Epidermal melanocyte (primary cell): ENCODE measurements around the gene BLNK.

Experiments used
- DNase-seq: peaks from one replicate; pipeline ENCODE4 v3.0.0; 2011; ENCODE audit warnings: low spot score; ENCODE audit not compliant: insufficient read length

The BLNK gene

DNA sequence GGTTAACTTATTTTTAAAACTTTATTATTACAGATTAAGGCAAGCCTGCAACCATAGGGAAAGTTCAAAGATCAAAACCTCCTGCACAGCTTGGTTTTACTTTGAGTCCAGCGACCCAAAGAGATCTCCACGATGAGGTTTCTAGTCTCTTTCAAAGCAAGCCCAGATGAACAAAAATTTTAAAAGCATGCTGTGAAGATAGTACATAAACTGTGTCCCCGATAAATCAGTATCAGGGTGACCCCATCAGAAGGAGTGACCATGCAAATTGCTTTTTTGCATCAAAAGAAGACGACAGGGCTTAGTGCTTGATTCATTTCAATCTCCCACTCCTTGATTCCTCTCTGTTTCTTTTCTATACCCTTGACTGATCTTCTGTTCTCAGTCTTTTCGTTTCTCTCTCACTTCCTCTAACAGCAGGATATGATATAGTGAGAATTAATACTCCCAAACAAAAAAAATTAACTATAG is 16.8 kb upstream of the BLNK start:
- DNase-seq: no peak

GRCh38 chr10:96287392-96288105 is 16.2 kb upstream of the BLNK start:
- no peak for DNase-seq

- DNase-seq: no peak
Measured at GRCh38 chr10:96285331-96285752, 14.0 kb upstream of the BLNK start.

GRCh38 chr10:96283756-96284155 is 12.4 kb upstream of the BLNK start:
- DNase-seq: no peak

DNA sequence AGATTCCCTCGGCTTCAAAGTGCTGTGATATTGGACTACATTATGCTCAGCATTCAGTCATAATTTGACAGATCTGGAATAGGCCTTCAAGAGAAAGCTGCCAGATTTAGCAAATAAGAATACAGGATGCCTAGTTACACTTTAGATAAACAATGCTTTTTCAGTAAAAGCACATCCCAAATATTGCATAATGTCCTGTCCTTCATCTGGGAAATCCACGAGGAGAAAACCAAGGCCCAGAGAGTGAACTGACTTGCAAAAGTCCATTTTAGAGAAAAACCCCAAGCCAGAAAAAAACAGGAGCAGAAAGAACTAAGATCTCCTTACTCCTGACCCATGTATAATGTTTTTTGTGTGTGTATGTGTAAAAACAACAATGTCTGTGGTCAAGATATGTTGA is 12.0 kb upstream of the BLNK start:
- DNase-seq: no peak

GRCh38 chr10:96281444-96282029 is 10.2 kb upstream of the BLNK start:
- no peak for DNase-seq

DNA sequence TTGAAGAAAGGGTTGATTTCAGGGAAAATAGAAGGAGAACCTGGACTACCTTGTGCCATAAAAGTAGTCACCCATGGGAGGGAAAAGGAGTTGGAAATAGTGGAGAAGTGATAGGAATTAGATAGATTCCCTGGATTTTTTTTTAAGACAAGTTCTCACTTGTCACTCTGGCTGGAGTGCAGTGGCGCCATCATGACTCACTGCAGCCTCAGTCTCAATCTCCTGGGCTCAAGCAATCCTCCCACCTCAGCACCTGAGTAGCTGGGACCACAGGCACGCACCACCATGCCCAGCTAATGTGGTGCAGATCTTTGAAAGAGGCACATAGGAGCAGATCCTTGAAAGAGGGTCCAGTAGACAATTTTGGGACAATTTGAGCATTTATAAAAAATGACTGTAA is 9.5 kb upstream of the BLNK start:
- DNase-seq: no peak

DNA sequence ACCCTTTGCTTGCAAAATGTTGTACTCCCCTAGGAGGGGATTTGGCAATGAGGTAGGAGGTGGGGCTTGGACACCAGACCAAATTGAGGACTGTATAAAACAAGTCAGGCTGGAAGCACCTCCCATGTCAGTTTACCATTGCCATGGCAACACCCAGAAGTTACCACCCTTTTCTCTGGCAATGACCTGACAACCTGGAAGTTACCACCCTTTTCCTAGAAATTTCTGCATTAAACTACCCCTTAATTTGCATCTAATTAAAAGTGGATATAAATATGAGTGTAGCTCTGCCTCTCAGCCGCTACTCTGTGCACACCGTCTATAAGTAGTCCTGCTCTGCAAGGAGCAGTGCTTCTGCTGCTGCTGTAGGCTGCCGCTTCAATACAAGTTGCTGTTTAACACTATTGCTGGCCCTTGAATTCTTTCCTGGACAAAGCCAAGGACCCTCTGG is 7.8 kb upstream of the BLNK start:
- DNase-seq: no peak

GRCh38 chr10:96276831-96277230 is 5.5 kb upstream of the BLNK start:
- DNase-seq: no peak

DNA sequence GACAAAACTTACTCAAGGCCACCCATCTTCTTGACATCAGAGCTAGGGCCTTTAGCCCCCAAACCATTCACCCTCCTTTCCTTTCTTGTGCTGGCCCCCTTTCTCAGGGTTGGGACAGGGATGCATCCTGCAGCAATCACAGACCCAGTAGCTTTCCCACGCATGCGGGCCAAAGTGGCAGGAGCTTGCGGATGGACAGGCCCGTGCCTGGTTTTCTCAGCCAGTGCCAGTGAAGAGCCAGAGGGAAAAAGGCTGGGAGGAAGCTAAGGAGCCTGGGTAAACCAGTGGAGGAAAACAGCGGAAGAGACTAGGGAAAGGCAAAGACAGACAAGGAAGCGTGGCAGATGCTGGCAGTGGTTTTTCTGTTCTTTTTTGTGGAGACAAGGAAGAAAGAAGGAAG is 5.1 kb upstream of the BLNK start:
- DNase-seq: no peak

DNA sequence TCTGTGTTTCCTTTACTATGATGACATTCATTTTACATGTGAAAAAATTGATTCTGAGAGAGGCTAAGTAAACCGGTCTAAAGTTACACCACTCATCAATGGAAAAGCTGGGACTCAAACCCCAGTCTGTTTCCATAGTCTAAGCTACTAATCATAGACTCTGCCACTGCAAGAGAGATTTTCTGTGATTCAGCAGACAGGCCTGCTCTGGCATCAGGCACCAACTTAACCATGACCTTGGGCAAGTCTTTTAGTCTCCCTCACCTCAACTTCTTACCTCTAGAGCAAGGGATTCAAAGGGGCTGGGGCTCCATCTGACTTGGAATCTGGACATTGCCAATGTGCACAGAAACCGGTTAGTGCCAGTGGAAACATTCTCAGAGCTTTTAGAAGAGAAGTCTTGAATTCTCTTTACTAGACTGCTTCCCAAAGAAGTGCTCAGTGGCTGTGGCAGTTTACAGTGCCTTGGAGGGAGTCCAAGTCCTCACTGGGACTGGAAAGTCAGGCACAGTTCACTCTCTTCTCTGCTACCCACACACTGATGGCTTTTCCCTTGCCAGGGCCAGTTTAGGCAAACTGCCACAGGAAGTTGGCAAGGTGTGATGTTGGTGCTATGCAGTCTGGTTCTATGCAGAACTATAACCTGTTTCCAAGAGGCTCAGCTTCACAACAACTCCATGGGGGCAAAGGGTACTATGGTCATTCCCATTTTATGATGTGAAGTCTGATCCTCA is 4.5 kb upstream of the BLNK start:
- DNase-seq: no peak

- no peak for DNase-seq
Measured at GRCh38 chr10:96272316-96273280, 1.2 kb upstream of the BLNK start.

- no peak for DNase-seq
Measured at GRCh38 chr10:96270571-96270970, 798 bp downstream of the BLNK start.

DNA sequence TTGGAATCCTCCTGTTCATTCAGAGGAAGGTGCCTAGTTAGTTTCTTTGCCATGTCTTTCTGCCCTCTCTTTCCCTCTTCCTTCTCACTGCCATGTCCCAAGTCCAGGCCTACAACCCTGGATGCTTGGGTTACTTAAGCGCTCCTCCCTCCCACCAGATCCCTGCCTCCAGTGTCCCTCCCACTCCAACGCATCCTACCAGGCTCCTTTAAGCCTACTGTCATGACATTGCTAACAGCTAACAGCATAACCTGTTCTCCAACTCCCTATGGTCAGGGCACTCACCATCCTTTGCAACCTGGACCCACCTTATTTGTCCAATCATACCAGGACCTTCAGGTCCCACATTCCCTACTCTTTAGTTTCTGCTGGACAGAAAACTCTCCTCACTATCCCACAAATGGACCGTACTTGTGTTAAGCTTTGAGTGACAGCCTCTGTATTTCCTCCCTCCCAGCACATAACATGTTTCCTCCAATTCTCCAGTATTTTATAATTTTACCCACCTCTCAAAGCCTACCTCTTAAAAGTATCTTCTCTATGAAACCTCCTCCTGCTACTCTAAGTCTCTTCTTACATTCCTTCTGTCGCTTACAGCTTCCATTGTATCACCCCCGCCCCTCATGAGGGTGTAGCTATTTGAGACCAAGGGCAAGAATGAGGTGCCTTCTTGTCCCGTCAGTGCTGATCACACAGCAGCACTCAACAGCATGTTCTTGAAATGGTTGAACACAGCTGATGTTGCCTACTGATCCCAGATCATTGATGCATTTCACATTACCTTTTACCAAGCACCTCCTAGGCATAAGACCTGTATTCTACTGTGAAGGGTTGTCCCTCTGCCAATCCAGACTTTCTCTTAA is 1.7 kb downstream of the BLNK start:
- DNase-seq: no peak

GRCh38 chr10:96268341-96268909 is 2.9 kb downstream of the BLNK start:
- DNase-seq: no peak

DNA sequence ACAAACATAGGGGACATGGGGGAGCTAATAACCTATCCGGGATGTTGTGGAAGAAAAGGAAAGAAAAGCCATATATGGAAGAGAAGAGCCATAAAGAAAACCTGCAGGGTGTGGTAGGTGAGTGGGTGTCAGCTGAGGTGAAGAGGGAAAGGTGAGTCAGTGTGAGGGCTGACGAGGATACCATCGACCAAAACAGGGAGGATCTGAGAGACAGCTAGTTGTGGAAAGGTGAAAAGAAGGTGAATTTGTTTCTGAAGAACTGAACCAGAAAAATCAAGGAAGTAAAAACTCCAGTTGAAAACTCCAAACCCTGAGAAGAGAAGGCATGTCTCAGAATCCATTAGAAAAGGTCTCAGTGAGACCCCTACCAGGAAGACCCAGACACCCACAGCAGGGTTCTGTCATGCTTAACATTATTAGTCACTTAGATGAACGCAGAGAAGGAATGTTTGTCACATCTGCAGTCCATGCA is 4.1 kb downstream of the BLNK start:
- DNase-seq: no peak

GRCh38 chr10:96266118-96266770 is 5.1 kb downstream of the BLNK start:
- DNase-seq: no peak

- no peak for DNase-seq
Measured at GRCh38 chr10:96264938-96265337, 6.4 kb downstream of the BLNK start.

DNA sequence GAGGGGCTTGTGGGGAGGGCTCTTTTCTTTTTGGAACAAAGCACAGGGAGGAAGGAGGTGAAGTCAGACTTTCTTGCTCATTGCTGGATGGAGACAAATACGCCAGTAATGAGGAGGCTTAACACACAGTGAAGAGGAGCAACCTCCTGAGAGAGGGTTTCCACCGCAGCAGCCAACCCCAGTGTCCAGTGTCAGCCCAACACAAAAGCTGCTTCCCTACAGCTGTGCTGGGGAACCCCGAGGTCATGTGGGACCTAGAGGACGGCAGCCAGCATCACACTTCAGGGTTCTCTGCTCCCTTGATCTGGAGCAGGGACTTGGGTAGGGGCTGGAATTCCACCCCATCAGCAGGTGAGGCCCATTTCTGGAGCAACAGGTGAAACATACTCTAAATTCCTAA is 7.7 kb downstream of the BLNK start:
- no peak for DNase-seq
